Colonic mucosa (tissue), 4 donors: ENCODE results near the gene SYS1. TPM values are rescaled to one million over a fixed set of nuclear protein-coding genes. Genes with fewer than 3 reads are reported as not detected.

Source experiments
- DNase-seq: peaks from one replicate; pipeline ENCODE4 v3.0.0-alpha.2; 2020
- H3K27ac ChIP-seq: fragments of 200-600 bp; one replicate; pipeline ENCODE4 v1.8.0; 2021
- H3K27me3 ChIP-seq: fragments of 200-600 bp; one replicate; pipeline ENCODE4 v1.8.0; 2021
- H3K36me3 ChIP-seq: fragments of 200-600 bp; one replicate; pipeline ENCODE4 v1.8.0; 2021
- H3K4me1 ChIP-seq: fragments of 200-600 bp; one replicate; pipeline ENCODE4 v1.8.0; 2021; ENCODE audit warnings: mild to moderate bottlenecking
- H3K4me3 ChIP-seq: fragments of 200-600 bp; one replicate; pipeline ENCODE4 v1.8.0; 2021
- H3K9ac ChIP-seq, 2 donors: one replicate each; pipeline ENCODE4 v1.7.0; 2013; ENCODE audit warnings: control low read depth in 2 of 2, low read depth in 2 of 2, low read length in 2 of 2
- H3K9me3 ChIP-seq: fragments of 200-600 bp; one replicate; pipeline ENCODE4 v1.8.0; 2021
- intact Hi-C: fragments of 100-400 bp; cut with DNase I; formaldehyde crosslinking; loops from one replicate; pipeline ENCODE4 v1.14.1; 2022
- total RNA-seq, 2 donors: library from RNA; stranded (reverse); fragmentation: NEBNext Ultra II Directional in 1 of 2; extraction: Animal tissue kit (Norgen Biotek cat#: 25700) in 1 of 2; gene quantifications; one replicate each; pipeline ENCODE4 v1.2.1, GENCODE V29; 2021
- TF ChIP-seq, protein P1 (sequence below): fragments of 200-600 bp; IDR thresholded peaks from one replicate; pipeline ENCODE4 v1.8.0; 2022; ENCODE audit warnings: antibody characterized with exemption, mild to moderate bottlenecking
- donor health status: healthy.
- donor health status: DM: no; HTN: no; CAD: no.
- donor health status: DM: no; HTN: no; CAD: no.

Gene SYS1
- total RNA-seq: 10 to 100 TPM; 24.4 to 27.7 TPM

DNA sequence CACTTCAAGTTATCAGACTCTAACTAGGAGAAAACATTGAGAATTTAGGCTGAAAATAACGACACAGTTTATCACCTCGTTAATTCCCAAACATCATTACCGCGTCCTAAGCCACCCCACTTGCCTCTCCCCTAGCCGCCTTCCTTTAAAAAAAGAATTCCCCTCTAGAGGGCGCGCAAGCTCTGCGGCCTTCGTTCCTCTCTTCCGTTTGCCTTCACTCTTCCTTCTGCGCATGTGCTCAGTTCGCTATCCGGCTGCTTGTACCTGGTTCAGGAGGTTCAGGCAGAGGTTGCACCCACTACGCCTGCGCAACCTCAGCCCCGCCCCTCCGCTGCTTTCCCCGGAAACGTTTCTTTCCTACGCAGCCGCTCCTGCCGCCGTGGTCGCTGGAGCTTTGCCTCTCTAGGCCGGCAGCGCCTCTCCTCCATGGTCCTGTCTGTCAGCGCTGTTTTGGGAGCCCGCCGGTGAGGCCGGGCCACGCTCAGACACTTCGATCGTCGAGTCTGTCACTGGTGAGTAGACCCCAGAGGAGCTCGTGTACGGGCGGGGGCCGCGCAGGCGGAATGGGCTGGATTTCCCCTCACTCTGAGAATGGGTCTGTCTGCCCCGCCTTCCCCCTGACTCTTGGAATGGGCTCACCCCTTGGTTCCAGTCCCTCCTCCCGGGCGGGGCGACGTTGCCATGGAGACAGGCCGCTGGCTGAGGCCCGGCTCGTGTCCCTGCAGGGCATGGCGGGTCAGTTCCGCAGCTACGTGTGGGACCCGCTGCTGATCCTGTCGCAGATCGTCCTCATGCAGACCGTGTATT lies at the start of gene SYS1:
TSS of gene SYS1 (plus strand) at position 353 of the 807 bp plus-strand sequence. CDS start at position 729, 376 bp downstream.
- Histone ChIP-seq H3K36me3 (no peaks in the 10 kb centered on the region), H3K9ac (peak within 1 kb of the TSS; percentile 83 to 86), H3K9me3 (no peaks in the 10 kb centered on the region), H3K27ac (peak within 1 kb of the TSS; percentile 83), H3K4me1 (peaks cover 6% of the 10 kb centered on the region), H3K4me3 (peak within 1 kb of the TSS; percentile 59), H3K27me3 (no peaks in the 10 kb centered on the region)
- TF ChIP-seq, protein P1, sequence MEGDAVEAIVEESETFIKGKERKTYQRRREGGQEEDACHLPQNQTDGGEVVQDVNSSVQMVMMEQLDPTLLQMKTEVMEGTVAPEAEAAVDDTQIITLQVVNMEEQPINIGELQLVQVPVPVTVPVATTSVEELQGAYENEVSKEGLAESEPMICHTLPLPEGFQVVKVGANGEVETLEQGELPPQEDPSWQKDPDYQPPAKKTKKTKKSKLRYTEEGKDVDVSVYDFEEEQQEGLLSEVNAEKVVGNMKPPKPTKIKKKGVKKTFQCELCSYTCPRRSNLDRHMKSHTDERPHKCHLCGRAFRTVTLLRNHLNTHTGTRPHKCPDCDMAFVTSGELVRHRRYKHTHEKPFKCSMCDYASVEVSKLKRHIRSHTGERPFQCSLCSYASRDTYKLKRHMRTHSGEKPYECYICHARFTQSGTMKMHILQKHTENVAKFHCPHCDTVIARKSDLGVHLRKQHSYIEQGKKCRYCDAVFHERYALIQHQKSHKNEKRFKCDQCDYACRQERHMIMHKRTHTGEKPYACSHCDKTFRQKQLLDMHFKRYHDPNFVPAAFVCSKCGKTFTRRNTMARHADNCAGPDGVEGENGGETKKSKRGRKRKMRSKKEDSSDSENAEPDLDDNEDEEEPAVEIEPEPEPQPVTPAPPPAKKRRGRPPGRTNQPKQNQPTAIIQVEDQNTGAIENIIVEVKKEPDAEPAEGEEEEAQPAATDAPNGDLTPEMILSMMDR: peak; percentile 87
- peak; percentile 99 for DNase-seq
- intact Hi-C loops: no loop called here

DNA sequence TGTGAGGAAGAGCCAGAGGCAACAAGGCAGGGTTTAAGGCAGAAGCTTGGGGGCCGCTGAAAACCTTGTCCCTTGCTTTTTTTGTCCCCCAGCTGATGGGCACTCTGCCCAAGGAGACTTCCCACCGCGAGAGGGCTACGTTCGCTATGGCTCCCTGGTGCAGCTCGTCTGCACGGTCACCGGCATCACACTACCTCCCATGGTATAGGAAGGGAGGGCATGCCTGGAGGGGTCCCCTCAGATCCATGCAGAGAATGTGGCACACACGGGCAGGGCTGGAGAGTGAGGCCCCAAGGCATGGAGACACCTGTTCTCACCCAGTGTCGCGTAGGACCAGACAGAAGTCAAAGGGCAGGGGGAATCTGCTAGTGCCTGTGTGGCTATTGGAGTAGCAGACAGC lies 49.0 kb upstream of the SYS1 start:
- Histone ChIP-seq H3K36me3 (no peaks in the 10 kb centered on the region), H3K27ac (no peak overlapping the region), H3K4me1 (no peaks in the 10 kb centered on the region), H3K27me3 (peaks cover 23% of the 10 kb centered on the region), H3K9me3 (no peaks in the 10 kb centered on the region), H3K4me3 (no peak overlapping the region), H3K9ac (no peak overlapping the region)
- intact Hi-C loops: no loop called here
- DNase-seq: no peak
- TF ChIP-seq, protein P1: no peak

DNA sequence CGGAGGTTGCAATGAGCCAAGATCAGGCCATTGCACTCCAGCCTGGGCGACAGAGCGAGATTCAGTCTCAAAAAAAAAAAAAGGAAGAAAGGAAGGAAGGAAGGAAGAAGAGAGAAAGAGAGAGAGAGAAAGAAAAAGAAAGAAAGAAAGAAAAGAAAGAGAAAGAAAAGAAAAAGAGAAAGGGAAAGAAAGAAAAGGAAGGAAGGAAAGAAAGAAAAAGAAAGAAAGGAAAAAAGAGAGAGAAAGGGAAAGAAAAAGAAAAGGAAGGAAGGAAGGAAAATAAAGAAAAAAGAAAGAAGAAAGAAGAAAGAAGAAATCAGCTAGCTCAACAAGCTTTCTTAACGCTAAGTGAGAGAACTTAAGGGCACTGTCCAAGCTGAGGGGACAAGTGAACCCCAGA lies 47.3 kb upstream of the SYS1 start:
- intact Hi-C loops: loop anchor here (5.0 kb wide), 1 partner anchor 452 kb away; no protein-coding TSS in a partner anchor
- H3K27me3 ChIP-seq: peaks cover 23% of the 10 kb centered on the region
- TF ChIP-seq, protein P1: no peak

DNA sequence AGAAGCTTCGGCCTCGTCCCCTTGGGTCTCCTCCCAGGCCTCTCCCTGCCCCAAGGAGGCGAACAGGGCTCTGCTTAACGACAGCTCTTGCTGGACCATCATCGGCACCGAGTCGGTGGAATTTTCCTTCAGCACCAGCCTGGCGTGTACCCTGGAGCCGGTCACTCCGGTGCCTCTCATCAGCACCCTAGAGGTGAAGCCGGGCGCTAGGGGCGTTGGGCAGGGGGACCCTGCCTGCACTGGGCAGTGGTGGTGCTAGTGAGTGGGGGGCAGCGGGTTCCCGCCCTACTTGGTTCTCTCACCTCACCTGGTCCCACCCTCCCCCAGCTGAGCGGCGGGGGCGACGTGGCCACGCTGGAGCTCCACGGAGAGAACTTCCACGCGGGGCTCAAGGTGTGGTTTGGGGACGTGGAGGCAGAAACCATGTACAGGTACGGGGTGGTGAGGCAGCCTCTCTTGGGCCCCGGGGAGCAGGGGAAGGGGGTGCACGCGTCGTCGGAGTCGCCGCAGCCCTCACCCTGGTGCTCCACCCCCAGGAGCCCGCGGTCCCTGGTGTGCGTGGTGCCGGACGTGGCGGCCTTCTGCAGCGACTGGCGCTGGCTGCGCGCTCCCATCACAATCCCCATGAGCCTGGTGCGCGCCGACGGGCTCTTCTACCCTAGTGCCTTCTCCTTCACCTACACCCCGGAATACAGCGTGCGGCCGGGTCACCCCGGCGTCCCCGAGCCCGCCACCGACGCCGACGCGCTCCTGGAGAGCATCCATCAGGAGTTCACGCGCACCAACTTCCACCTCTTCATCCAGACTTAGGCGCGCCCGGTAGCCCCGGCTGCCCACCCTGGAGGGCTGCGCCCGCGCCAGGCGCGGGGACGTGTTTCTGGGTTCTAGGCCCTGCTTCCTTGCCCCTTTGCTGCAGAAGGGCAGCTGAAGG lies 46.5 kb upstream of the SYS1 start:
- Histone ChIP-seq H3K27me3 (peaks cover 22% of the 10 kb centered on the region), H3K9ac (no peak overlapping the region), H3K36me3 (no peaks in the 10 kb centered on the region), H3K9me3 (no peaks in the 10 kb centered on the region), H3K27ac (no peak overlapping the region), H3K4me1 (no peaks in the 10 kb centered on the region), H3K4me3 (no peak overlapping the region)
- intact Hi-C loops: loop anchor here (5.0 kb wide), 1 partner anchor 451 kb away; no protein-coding TSS in a partner anchor
- no peak for DNase-seq
- TF ChIP-seq, protein P1: no peak

More for the DNA sequence above, 47.3 kb upstream of the SYS1 start:
- no peak for DNase-seq
- H3K9me3 ChIP-seq: no peaks in the 10 kb centered on the region
- no peak overlapping the region for H3K27ac ChIP-seq
- no peaks in the 10 kb centered on the region for H3K4me1 ChIP-seq
- no peak overlapping the region for H3K4me3 ChIP-seq
- no peaks in the 10 kb centered on the region for H3K36me3 ChIP-seq
- H3K9ac ChIP-seq: no peak overlapping the region

DNA sequence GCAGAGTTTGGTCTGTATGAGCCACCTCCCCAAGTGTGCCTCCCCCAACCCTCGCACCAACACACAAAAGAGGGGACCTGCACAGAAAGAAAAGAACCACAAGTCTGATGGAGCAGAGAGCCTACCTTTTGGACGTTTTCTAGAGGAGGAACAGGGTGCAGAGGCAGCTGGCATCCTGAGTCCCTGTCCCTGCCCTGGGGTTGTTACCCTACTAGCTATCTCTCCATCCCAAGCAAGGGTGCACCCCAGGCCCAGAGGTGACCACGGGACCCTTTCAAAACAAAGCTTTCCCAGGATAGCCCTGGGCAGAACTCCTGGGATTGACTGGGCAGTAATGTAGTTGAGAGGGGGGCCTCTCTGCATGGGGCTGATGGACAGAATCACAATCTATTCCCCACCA lies 45.1 kb upstream of the SYS1 start:
- Histone ChIP-seq H3K4me1 (peaks cover 4% of the 10 kb centered on the region), H3K9me3 (no peaks in the 10 kb centered on the region), H3K36me3 (no peaks in the 10 kb centered on the region), H3K27me3 (peaks cover 13% of the 10 kb centered on the region), H3K27ac (no peak overlapping the region), H3K9ac (no peak overlapping the region), H3K4me3 (no peak overlapping the region)
- no peak for DNase-seq
- intact Hi-C loops: loop anchor here (5.0 kb wide), 1 partner anchor 449 kb away; no protein-coding TSS in a partner anchor
- TF ChIP-seq, protein P1: no peak
